GM23338 (cell line): ENCODE data around the gene COL6A3. TPM values are rescaled to one million over a fixed set of nuclear protein-coding genes. Genes with fewer than 3 reads are reported as not detected.

Experiments used
- ATAC-seq: fragments of 200-7000 bp; cut with Tn5 transposase; 3 replicates; pipeline ENCODE4 v1.9.1; 2020
- DNase-seq: peaks from one replicate; pipeline ENCODE4 v3.0.0-alpha.2; 2015; ENCODE audit warnings: low spot score
- H2AFZ ChIP-seq: fragments of 200-600 bp; sonication (generic); 2 replicates; pipeline ENCODE4 v1.8.0; 2016; ENCODE audit warnings: antibody characterized with exemption, mild to moderate bottlenecking, moderate library complexity
- H3F3A ChIP-seq: fragments of 200-600 bp; sonication (generic); replicated peaks from 2 replicates; pipeline ENCODE4 v1.8.0; 2017; ENCODE audit warnings: antibody characterized with exemption, mixed run types, low read depth
- H3K27ac ChIP-seq: fragments of 200-600 bp; sonication (generic); 2 replicates; pipeline ENCODE4 v1.6.1; 2016; ENCODE audit warnings: low read depth
- H3K27me3 ChIP-seq: fragments of 200-600 bp; sonication (generic); 2 replicates; pipeline ENCODE4 v1.8.0; 2016; ENCODE audit warnings: mild to moderate bottlenecking, mixed run types, moderate library complexity; ENCODE audit not compliant: insufficient read depth
- H3K36me3 ChIP-seq: fragments of 200-600 bp; sonication (generic); 2 replicates; pipeline ENCODE4 v1.8.0; 2016; ENCODE audit warnings: mild to moderate bottlenecking; ENCODE audit not compliant: insufficient read depth
- H3K4me1 ChIP-seq: fragments of 200-600 bp; sonication (generic); 2 replicates; pipeline ENCODE4 v1.8.0; 2016; ENCODE audit warnings: mild to moderate bottlenecking, moderate library complexity; ENCODE audit not compliant: insufficient read depth
- H3K4me2 ChIP-seq: fragments of 200-600 bp; sonication (generic); 2 replicates; pipeline ENCODE4 v1.7.1; 2017; ENCODE audit warnings: mixed run types
- H3K4me3 ChIP-seq: fragments of 200-600 bp; sonication (generic); 2 replicates; pipeline ENCODE4 v1.6.1; 2016; ENCODE audit warnings: mixed run types
- H3K79me2 ChIP-seq: fragments of 200-600 bp; sonication (generic); replicated peaks from 2 replicates; pipeline ENCODE4 v1.8.0; 2017; ENCODE audit warnings: mild to moderate bottlenecking; ENCODE audit not compliant: insufficient read depth
- H3K9me2 ChIP-seq: fragments of 200-600 bp; sonication (generic); 2 replicates; pipeline ENCODE4 v1.8.0; 2017; ENCODE audit not compliant: insufficient read depth
- H4K20me1 ChIP-seq: fragments of 200-600 bp; sonication (generic); replicated peaks from 2 replicates; pipeline ENCODE4 v1.8.0; 2017; ENCODE audit warnings: mild to moderate bottlenecking; ENCODE audit not compliant: insufficient read depth
- H3K27ac Mint-ChIP-seq: 2 replicates; pipeline ENCODE4 v1.8.0; 2020; ENCODE audit warnings: inconsistent platforms, mild to moderate bottlenecking, moderate library complexity, mixed read lengths
- H3K27me3 Mint-ChIP-seq: 3 replicates; pipeline ENCODE4 v1.8.0; 2022; ENCODE audit warnings: low read depth, mild to moderate bottlenecking, moderate library complexity, mixed read lengths, inconsistent platforms; ENCODE audit not compliant: insufficient read depth, poor library complexity
- H3K36me3 Mint-ChIP-seq: 3 replicates; pipeline ENCODE4 v1.8.0; 2021; ENCODE audit warnings: low read depth, mild to moderate bottlenecking, inconsistent platforms, moderate library complexity, mixed read lengths
- H3K4me1 Mint-ChIP-seq: 3 replicates; pipeline ENCODE4 v1.8.0; 2020; ENCODE audit warnings: mild to moderate bottlenecking, inconsistent platforms, mixed read lengths
- H3K4me3 Mint-ChIP-seq: 3 replicates; pipeline ENCODE4 v1.8.0; 2021; ENCODE audit warnings: moderate library complexity, mild to moderate bottlenecking, inconsistent platforms, mixed read lengths
- H3K9me3 Mint-ChIP-seq: 3 replicates; pipeline ENCODE4 v1.8.0; 2020; ENCODE audit warnings: moderate library complexity, mild to moderate bottlenecking, inconsistent platforms, mixed read lengths
- ETS1 ChIP-seq: IDR thresholded peaks from 2 replicates; pipeline ENCODE4 v1.6.1; 2016; ENCODE audit warnings: antibody characterized with exemption
- EZH2 ChIP-seq: fragments of 200-600 bp; sonication (generic); IDR thresholded peaks from one replicate; pipeline ENCODE4 v1.8.0; 2017; ENCODE audit warnings: antibody characterized with exemption, mild to moderate bottlenecking, low read depth; ENCODE audit not compliant: unreplicated experiment
- EZH2phosphoT487 ChIP-seq: fragments of 200-600 bp; sonication (generic); IDR thresholded peaks from one replicate; pipeline ENCODE4 v1.8.1; 2018; ENCODE audit warnings: antibody characterized with exemption; ENCODE audit not compliant: unreplicated experiment
- POLR2AphosphoS5 ChIP-seq: IDR thresholded peaks from 2 replicates; pipeline ENCODE4 v1.6.1; 2016; ENCODE audit warnings: antibody characterized with exemption, low read depth
- STAT1 ChIP-seq: IDR thresholded peaks from one replicate; pipeline ENCODE4 v1.6.1; 2016; ENCODE audit warnings: antibody characterized with exemption; ENCODE audit not compliant: unreplicated experiment
- ZNF331 ChIP-seq: fragments of 250-450 bp; sonication (Bioruptor Pico); IDR thresholded peaks from 2 replicates; pipeline ENCODE4 v1.5.0; 2020; ENCODE audit warnings: low read depth, mild to moderate bottlenecking, moderate library complexity
- polyA plus RNA-seq: library from polyadenylated mRNA; unstranded; fragments of >200 nt; fragmentation: Nextera tagmentation; extraction: Ambion mirVana; gene quantifications from 2 replicates; pipeline ENCODE4 v1.2.1, GENCODE V29; 2016
- total RNA-seq: library from RNA; depleted of rRNA; stranded (reverse); fragments of >200 nt; shearing (Covaris generic); gene quantifications from 2 replicates; pipeline ENCODE4 v1.2.3, GENCODE V29; 2014
- TF ChIP-seq, protein P1 (sequence below), 2 experiments: fragments of 200-600 bp in 1 of 2; sonication (generic) in 1 of 2; conservative IDR thresholded peaks; 2 replicates each; pipeline versions ENCODE4 v1.5.1 to v1.6.1; 2016 to 2017; ENCODE audit warnings: antibody characterized with exemption in 2 of 2, low read depth in 2 of 2, mild to moderate bottlenecking in 2 of 2, moderate library complexity in 1 of 2
- TF ChIP-seq, protein P2 (sequence below): IDR thresholded peaks from one replicate; pipeline ENCODE4 v1.6.1; 2018; ENCODE audit warnings: antibody characterized with exemption; ENCODE audit not compliant: unreplicated experiment

The COL6A3 gene
- total and polyA plus RNA-seq, 2 experiments from 2014 or later, result 1.2 to 7.3 TPM

DNA sequence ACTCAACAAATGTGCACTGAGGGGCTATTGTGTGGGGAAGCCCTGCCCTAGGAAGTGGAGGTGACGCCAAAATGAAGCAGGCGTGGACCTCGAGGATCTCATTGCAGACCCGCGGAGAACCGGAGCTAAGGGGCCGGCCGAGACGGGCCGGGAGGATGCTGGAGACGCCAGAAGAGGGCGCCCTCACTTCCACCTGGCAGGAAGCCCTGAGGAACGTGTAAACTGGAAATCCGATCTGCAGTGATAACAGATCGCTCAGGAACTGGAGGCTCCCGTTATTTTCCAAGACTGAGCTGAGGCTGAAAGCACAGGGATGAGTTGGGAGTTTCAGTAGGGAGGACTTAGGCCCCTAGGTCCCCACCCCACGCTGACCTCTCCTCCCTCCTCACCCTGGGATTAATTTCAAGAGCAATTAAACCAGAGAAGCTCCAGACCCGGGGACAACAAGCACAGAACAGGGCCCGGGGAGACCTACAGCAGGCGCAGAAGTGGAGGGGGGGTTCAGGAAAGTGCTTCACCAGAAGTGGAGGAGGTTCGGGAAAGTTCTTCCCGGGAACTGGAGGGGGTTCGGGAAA lies 7.7 kb upstream of the COL6A3 start:
- Mint-ChIP-seq H3K27me3 (peaks cover 5% of the 10 kb centered on the region), H3K4me1 (peaks cover 5% of the 10 kb centered on the region)
- H3K4me3 ChIP-seq, result no peak overlapping the region

DNA sequence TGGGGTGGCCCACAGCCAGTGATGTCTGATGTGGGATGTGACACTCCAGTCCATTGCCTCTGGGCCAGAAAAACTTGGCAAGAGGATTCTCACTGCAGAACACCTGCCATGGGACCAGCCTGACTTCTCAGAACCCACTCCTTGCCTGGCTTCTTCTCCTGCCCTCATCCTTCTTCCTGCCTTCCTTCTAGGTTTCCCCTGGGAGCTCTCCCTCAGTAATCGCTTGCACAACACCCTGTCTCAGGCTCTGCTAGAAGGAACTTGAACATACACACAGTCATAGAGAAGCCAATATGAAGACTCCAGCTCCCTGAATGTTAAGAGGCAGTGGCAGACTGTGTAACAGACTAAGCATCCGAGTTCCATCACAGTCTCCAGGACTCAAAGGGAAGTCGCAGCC lies 4.3 kb upstream of the COL6A3 start:
- Histone ChIP-seq H4K20me1 (no peaks in the 10 kb centered on the region), H3K4me3 (no peak overlapping the region), H3K36me3 (no peaks in the 10 kb centered on the region), H3K27ac (no peak overlapping the region), H3K27me3 (no peaks in the 10 kb centered on the region), H3K4me2 (no peak overlapping the region), H3K4me1 (peaks cover 20% of the 10 kb centered on the region), H3K79me2 (no peaks in the 10 kb centered on the region), H3F3A (no peaks in the 10 kb centered on the region), H2AFZ (no peak overlapping the region), H3K9me2 (0 out of 2 replicates have a peak, but pooled peaks cover 3% of the 10 kb centered on the region)
- Mint-ChIP-seq H3K4me1 (peaks cover 17% of the 10 kb centered on the region), H3K27ac (no peak overlapping the region), H3K27me3 (peaks cover 11% of the 10 kb centered on the region), H3K4me3 (no peak overlapping the region), H3K9me3 (no peaks in the 10 kb centered on the region), H3K36me3 (no peaks in the 10 kb centered on the region; the same call in 2 of the 3 replicates)
- no peak for ATAC-seq
- no peak for DNase-seq
- TF ChIP-seq, protein P1, sequence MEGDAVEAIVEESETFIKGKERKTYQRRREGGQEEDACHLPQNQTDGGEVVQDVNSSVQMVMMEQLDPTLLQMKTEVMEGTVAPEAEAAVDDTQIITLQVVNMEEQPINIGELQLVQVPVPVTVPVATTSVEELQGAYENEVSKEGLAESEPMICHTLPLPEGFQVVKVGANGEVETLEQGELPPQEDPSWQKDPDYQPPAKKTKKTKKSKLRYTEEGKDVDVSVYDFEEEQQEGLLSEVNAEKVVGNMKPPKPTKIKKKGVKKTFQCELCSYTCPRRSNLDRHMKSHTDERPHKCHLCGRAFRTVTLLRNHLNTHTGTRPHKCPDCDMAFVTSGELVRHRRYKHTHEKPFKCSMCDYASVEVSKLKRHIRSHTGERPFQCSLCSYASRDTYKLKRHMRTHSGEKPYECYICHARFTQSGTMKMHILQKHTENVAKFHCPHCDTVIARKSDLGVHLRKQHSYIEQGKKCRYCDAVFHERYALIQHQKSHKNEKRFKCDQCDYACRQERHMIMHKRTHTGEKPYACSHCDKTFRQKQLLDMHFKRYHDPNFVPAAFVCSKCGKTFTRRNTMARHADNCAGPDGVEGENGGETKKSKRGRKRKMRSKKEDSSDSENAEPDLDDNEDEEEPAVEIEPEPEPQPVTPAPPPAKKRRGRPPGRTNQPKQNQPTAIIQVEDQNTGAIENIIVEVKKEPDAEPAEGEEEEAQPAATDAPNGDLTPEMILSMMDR (conservative IDR thresholded peaks at IDR 0.05; ENCODE audit: low read depth in 2 of 2), result no peak
- TF ChIP-seq EZH2phosphoT487 (no peak), ZNF331 (no peak), POLR2AphosphoS5 (no peak), EZH2 (no peak), ETS1 (no peak), STAT1 (no peak)
- TF ChIP-seq, protein P2, sequence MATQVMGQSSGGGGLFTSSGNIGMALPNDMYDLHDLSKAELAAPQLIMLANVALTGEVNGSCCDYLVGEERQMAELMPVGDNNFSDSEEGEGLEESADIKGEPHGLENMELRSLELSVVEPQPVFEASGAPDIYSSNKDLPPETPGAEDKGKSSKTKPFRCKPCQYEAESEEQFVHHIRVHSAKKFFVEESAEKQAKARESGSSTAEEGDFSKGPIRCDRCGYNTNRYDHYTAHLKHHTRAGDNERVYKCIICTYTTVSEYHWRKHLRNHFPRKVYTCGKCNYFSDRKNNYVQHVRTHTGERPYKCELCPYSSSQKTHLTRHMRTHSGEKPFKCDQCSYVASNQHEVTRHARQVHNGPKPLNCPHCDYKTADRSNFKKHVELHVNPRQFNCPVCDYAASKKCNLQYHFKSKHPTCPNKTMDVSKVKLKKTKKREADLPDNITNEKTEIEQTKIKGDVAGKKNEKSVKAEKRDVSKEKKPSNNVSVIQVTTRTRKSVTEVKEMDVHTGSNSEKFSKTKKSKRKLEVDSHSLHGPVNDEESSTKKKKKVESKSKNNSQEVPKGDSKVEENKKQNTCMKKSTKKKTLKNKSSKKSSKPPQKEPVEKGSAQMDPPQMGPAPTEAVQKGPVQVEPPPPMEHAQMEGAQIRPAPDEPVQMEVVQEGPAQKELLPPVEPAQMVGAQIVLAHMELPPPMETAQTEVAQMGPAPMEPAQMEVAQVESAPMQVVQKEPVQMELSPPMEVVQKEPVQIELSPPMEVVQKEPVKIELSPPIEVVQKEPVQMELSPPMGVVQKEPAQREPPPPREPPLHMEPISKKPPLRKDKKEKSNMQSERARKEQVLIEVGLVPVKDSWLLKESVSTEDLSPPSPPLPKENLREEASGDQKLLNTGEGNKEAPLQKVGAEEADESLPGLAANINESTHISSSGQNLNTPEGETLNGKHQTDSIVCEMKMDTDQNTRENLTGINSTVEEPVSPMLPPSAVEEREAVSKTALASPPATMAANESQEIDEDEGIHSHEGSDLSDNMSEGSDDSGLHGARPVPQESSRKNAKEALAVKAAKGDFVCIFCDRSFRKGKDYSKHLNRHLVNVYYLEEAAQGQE, result no peak

More for the DNA sequence above, 7.7 kb upstream of the COL6A3 start:
- no peaks in the 10 kb centered on the region for H3K79me2 ChIP-seq
- peak; percentile 92 for DNase-seq
- no peaks in the 10 kb centered on the region for H3F3A ChIP-seq
- Mint-ChIP-seq H3K9me3 (no peaks in the 10 kb centered on the region), H3K4me3 (peak overlapping the region; percentile 49; the same call in 2 of the 3 replicates), H3K36me3 (no peaks in the 10 kb centered on the region; the same call in 2 of the 3 replicates), H3K27ac (no peak overlapping the region)
- peak overlapping the region; percentile 82 for H2AFZ ChIP-seq
- TF ChIP-seq ZNF331, result no peak
- TF ChIP-seq, protein P1 (conservative IDR thresholded peaks at IDR 0.05; ENCODE audit: low read depth in 2 of 2), result peak; percentile 79 to 93
- H3K9me2 ChIP-seq, result 0 out of 2 replicates have a peak, but pooled peaks cover 3% of the 10 kb centered on the region
- H3K27me3 ChIP-seq, result no peaks in the 10 kb centered on the region
- no peaks in the 10 kb centered on the region for H3K36me3 ChIP-seq
- no peak overlapping the region for H3K27ac ChIP-seq
- no peaks in the 10 kb centered on the region; the same call in 1 of the 2 replicates for H4K20me1 ChIP-seq
- H3K4me2 ChIP-seq, result 0 out of 2 replicates have a peak overlapping the region, but pooled peaks have one; percentile 34
- peaks cover 7% of the 10 kb centered on the region for H3K4me1 ChIP-seq
- peak; percentile 100 for ATAC-seq
